HG02642 (cell line): ENCODE results near the gene SNX14.
"Not testable (repeated sequence)": the region's sequence is repeated elsewhere in the genome, so short reads cannot be mapped to it uniquely, and the experiment has no call there.

Experiments used
- ATAC-seq: cut with Tn5 transposase; IDR thresholded peaks from one replicate; pipeline ENCODE4 v1.9.1; 2021; ENCODE audit warnings: mild to moderate bottlenecking; ENCODE audit not compliant: unreplicated experiment, poor library complexity

The SNX14 gene

GRCh38 chr6:85524281-85524680 is 69.4 kb downstream of the SNX14 start:
- ATAC-seq = not testable (repeated sequence)

GRCh38 chr6:85516168-85516567 is 77.5 kb downstream of the SNX14 start:
- ATAC-seq = no peak

- no peak for ATAC-seq
Measured at GRCh38 chr6:85506441-85507093, 87.1 kb downstream of the SNX14 start.

GRCh38 chr6:85498596-85499258 is 94.9 kb downstream of the SNX14 start:
- no peak for ATAC-seq

- ATAC-seq = no peak
Measured at GRCh38 chr6:85496856-85497255, 96.8 kb downstream of the SNX14 start.

- no peak for ATAC-seq
Measured at GRCh38 chr6:85496009-85496579, 97.6 kb downstream of the SNX14 start.

GRCh38 chr6:85494547-85495536 is 98.8 kb downstream of the SNX14 start:
- no peak for ATAC-seq

GRCh38 chr6:85493389-85493788 is 100.3 kb downstream of the SNX14 start:
- ATAC-seq = no peak

- no peak for ATAC-seq
Measured at GRCh38 chr6:85490516-85491248, 103.0 kb downstream of the SNX14 start.

GRCh38 chr6:85484948-85485347 is 108.7 kb downstream of the SNX14 start:
- no peak for ATAC-seq

GRCh38 chr6:85483846-85484245 is 109.8 kb downstream of the SNX14 start:
- ATAC-seq = no peak

- peak; percentile 84 for ATAC-seq
Measured at GRCh38 chr6:85482905-85483700, 110.6 kb downstream of the SNX14 start.

- peak; percentile 12 for ATAC-seq
Measured at GRCh38 chr6:85482206-85482904, 111.3 kb downstream of the SNX14 start.

- ATAC-seq = no peak
Measured at GRCh38 chr6:85479208-85479607, 114.5 kb downstream of the SNX14 start.

- no peak for ATAC-seq
Measured at GRCh38 chr6:85476532-85476931, 117.1 kb downstream of the SNX14 start.

- no peak for ATAC-seq
Measured at GRCh38 chr6:85473748-85474147, 119.9 kb downstream of the SNX14 start.

- no peak for ATAC-seq
Measured at GRCh38 chr6:85472744-85473143, 120.9 kb downstream of the SNX14 start.

GRCh38 chr6:85470023-85470410 is 123.6 kb downstream of the SNX14 start:
- no peak for ATAC-seq
